HepG2 (cell line): ENCODE measurements around the gene MUTYH. TPM values are rescaled to one million over a fixed set of nuclear protein-coding genes. Genes with fewer than 3 reads are reported as not detected.

ENCODE experiments used
- ARID4A ChIP-seq: sonication (generic); formaldehyde crosslinking; IDR thresholded peaks from 2 replicates; pipeline ENCODE4 v1.5.0; 2020; ENCODE audit warnings: mild to moderate bottlenecking, missing genetic modification reagents, borderline replicate concordance
- FOXP4 ChIP-seq: sonication (generic); formaldehyde crosslinking; IDR thresholded peaks from 2 replicates; pipeline ENCODE4 v1.4.0; 2020; ENCODE audit warnings: missing genetic modification reagents
- HMG20B ChIP-seq: conservative IDR thresholded peaks from 2 replicates; pipeline ENCODE4 v1.6.1; 2016; ENCODE audit warnings: missing genetic modification reagents, missing compliant biosample characterization
- HMGXB4 ChIP-seq, 2 experiments: sonication (generic) in 1 of 2; formaldehyde crosslinking in 1 of 2; IDR thresholded peaks; 2 replicates each; pipeline versions ENCODE4 v1.4.0 to v1.6.1; 2018 to 2020; ENCODE audit warnings: missing genetic modification reagents in 2 of 2, borderline replicate concordance in 1 of 2, low read depth in 1 of 2, mild to moderate bottlenecking in 1 of 2, missing biosample characterization in 1 of 2
- IRF2 ChIP-seq: IDR thresholded peaks from 2 replicates; pipeline ENCODE4 v1.6.1; 2018; ENCODE audit warnings: missing genetic modification reagents, missing compliant biosample characterization
- MAZ ChIP-seq, 2 experiments: sonication (generic) in 1 of 2; formaldehyde crosslinking in 1 of 2; IDR thresholded peaks; 2 replicates each; pipeline versions ENCODE4 v1.5.0 to v1.6.1; 2012 to 2020; ENCODE audit warnings: low read depth in 2 of 2, mild to moderate bottlenecking in 2 of 2, borderline replicate concordance in 1 of 2, improper control_type of control experiment in 1 of 2, low read length in 1 of 2, missing genetic modification reagents in 1 of 2, moderate library complexity in 1 of 2
- REST ChIP-seq, 2 experiments: IDR thresholded peaks; 2 replicates each; pipeline ENCODE4 v1.6.1; 2011 to 2012; ENCODE audit warnings: low read length in 2 of 2, borderline replicate concordance in 1 of 2, low read depth in 1 of 2, mild to moderate bottlenecking in 1 of 2, moderate library complexity in 1 of 2
- THAP8 ChIP-seq: sonication (generic); formaldehyde crosslinking; IDR thresholded peaks from 2 replicates; pipeline ENCODE4 v1.5.1; 2020; ENCODE audit warnings: missing genetic modification reagents, mild to moderate bottlenecking, borderline replicate concordance
- ZBTB7B ChIP-seq: sonication (generic); formaldehyde crosslinking; IDR thresholded peaks from 2 replicates; pipeline ENCODE4 v1.4.0; 2020; ENCODE audit warnings: missing genetic modification reagents
- ZNF180 ChIP-seq: sonication (generic); formaldehyde crosslinking; IDR thresholded peaks from 2 replicates; pipeline ENCODE4 v1.4.0; 2020; ENCODE audit warnings: low read depth, missing genetic modification reagents, borderline replicate concordance
- ZNF367 ChIP-seq: sonication (generic); formaldehyde crosslinking; IDR thresholded peaks from 2 replicates; pipeline ENCODE4 v1.4.0; 2020; ENCODE audit warnings: missing genetic modification reagents, borderline replicate concordance
- polyA plus RNA-seq, 8 experiments: library from polyadenylated mRNA; depleted of rRNA in 3 of 8; stranded (reverse) in 7 of 8; unstranded in 1 of 8; fragments of >200 nt; fragmentation: Illumina TruSeq in 4 of 8; extraction: Trizol in 4 of 8; gene quantifications; 2 replicates each; pipeline versions ENCODE4 v1.2.1 to v1.2.3, GENCODE V29; 2011 to 2016; ENCODE audit warnings: low read depth in 4 of 8, missing spikeins in 1 of 8, mixed read lengths in 1 of 8; ENCODE audit not compliant: insufficient read depth in 1 of 8
- total RNA-seq, 5 experiments: library from RNA; depleted of rRNA; stranded (reverse); fragments of >200 nt; fragmentation: Illumina TruSeq; extraction: Trizol; gene quantifications; 2 replicates each; pipeline ENCODE4 v1.2.3, GENCODE V29; 2016; ENCODE audit warnings: low read depth in 1 of 5

Gene MUTYH
- total and polyA plus RNA-seq, 2 of the 13 experiments (the other 11 are each of a cell fraction or from before 2014, with no cell fraction given): 16.3 to 17.1 TPM

- no peak; a peak in 1 of 4 replicates for TF ChIP-seq REST (IDR thresholded peaks at IDR 0.05; ENCODE audit: borderline replicate concordance in 1 of 2, low read depth in 1 of 2, low read length in 2 of 2)
- no peak for TF ChIP-seq THAP8 (CRISPR knock-in tag)
- TF ChIP-seq IRF2: peak; percentile 20; the same call in 1 of the 2 replicates
- TF ChIP-seq ZNF180: no peak
- peak; percentile 99 for TF ChIP-seq ARID4A
- TF ChIP-seq MAZ (IDR thresholded peaks at IDR 0.05; ENCODE audit: borderline replicate concordance, low read depth, low read length): no peak
- TF ChIP-seq MAZ (CRISPR knock-in tag; IDR thresholded peaks at IDR 0.05; ENCODE audit: low read depth): peak; percentile 90
- TF ChIP-seq ZNF367: no peak
- TF ChIP-seq FOXP4 (CRISPR knock-in tag): no peak
- TF ChIP-seq HMGXB4 (CRISPR knock-in tag; IDR thresholded peaks at IDR 0.05; ENCODE audit: borderline replicate concordance in 1 of 2, low read depth in 1 of 2): peak; percentile 75 to 86
- peak; percentile 38; the same call in 1 of the 2 replicates for TF ChIP-seq ZBTB7B (CRISPR knock-in tag)
- peak; percentile 24; the same call in 1 of the 2 replicates for TF ChIP-seq HMG20B
Observed at GRCh38 chr1:45339789-45340558, at the start of gene MUTYH, which contains the start of gene TOE1 (continued).
